ENCODE measurements around the gene ALOX15. TPM values are rescaled to one million over a fixed set of nuclear protein-coding genes. Genes with fewer than 3 reads are reported as not detected.
"Not testable (repeated sequence)": the region's sequence is repeated elsewhere in the genome, so short reads cannot be mapped to it uniquely, and the experiment has no call there.

ALOX15 gene
- total RNA-seq, 1 donor from 2014 or later = not detected

GRCh38 chr17:4620531-4621101, 20.9 kb downstream of the ALOX15 start:
- intact Hi-C loops (cut with micrococcal nuclease) = no loop called here

DNA sequence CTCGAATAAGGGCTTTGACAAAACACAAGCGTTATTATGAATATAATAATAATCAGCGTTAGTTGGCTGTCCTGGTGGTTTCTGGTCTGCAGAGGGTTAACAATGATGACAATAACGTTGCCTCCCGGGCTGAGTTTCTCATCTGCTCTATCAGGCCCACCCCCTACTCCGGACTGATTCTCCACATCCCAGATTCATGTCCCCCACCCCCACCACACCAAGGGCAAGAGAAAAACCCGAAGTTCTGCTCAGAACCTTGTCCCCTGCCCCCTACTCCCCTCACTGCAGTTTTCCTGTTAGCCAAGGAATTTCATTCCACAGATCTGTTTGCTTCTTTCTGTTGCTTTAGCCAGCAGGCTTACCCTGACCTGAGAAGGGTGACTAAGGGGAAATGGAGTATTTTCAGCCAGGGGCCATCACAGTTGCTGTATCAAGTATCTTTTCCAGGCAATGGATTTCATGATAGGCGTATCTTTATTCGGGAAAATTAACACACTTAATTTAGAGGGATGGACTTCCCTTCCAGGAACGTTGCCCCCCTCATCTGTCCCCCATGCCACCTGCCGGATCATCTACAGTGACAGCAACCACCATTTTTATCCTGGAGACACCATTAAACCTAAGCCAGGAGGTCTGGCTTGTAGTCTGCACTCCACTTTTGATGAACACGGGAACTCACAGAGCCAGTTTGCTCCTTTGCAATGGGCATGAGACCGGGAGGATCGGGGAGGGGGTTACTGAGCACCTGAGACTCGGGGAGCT, 23.7 kb downstream of the ALOX15 start:
- intact Hi-C loops (cut with micrococcal nuclease) = no loop called here

GRCh38 chr17:4617090-4617489, 24.4 kb downstream of the ALOX15 start:
- intact Hi-C loops (cut with micrococcal nuclease) = no loop called here

DNA sequence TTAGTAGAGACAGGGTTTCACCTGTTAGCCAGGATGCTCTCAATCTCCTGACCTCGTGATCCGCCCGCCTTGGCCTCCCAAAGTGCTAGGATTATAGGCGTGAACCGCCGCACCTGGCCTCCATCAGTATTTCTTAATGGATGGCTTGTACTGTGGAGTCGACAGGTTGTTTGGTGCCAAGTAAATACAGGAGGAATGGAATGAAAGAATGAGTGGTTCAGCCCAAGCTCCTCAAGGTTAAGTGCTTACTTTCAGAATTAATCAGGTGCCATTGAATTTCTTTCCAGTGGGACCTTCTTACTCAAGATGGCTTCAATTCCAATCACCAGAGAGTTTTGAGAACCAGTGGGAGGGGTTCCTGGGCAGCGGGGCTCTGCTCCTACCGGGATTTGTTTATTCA, 25.0 kb downstream of the ALOX15 start:
- intact Hi-C loops (cut with micrococcal nuclease) = no loop called here

DNA sequence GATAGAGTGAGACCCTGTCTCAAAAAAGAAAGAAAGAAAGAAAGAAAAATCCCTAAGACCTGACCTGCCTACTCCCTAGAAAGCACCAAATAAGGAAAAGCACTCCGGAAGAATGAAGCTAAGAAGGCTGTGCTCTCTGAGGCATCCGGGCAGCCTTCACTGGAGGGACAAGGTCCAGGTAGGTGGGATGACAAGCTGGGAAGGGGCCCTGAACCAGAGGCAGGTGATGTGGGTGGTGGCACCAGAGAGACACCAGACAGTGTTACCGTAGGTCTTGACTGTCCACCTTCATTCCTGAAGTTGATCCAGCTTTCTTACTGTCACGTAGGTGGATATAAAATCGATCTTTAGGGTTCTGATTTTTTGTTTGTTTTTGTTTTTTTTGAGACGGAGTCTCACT, 30.8 kb downstream of the ALOX15 start:
- intact Hi-C loops (cut with micrococcal nuclease) = no loop called here

GRCh38 chr17:4610162-4610561, 31.3 kb downstream of the ALOX15 start:
- intact Hi-C loops (cut with micrococcal nuclease) = no loop called here

DNA sequence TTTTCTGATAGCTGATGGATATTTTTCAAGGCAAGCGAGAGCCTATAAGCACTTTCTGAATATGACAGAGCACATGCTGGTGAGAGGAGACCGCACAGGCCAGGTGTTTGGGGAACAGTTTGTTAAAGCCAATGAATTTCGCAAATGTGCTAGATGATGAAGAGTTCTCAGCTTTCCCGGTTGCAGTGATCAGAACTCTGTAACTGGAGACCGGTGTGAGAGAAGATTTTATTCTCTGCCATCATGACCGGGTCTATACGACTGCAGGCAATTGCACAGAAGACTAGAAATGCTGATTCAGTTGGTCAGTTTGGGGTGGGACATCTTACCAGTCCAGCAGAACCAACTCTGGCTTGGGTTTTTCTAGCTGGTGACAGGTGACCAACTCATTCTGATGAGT, 31.7 kb downstream of the ALOX15 start:
- intact Hi-C loops (cut with micrococcal nuclease) = no loop called here

DNA sequence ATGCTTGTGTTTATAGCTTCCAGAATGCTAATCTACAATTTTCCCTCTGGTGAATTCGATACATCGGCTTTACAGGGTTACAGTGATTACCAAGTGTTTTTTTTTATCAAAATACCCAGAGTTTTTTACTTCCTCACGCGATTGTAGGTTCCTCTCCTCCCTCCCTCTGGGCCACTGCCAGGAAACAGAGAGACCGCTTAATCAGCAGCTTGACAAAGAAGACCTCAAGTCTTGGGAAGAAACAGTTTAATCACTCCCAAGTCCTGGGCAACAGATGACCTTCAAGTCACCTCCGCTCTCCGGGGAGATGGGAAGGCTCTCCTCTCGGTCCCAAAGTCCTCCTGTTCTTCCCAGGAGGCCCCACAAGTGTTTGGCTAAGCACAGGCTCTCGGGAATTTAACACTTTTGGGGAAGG, 33.7 kb downstream of the ALOX15 start:
- intact Hi-C loops (cut with micrococcal nuclease) = no loop called here

DNA sequence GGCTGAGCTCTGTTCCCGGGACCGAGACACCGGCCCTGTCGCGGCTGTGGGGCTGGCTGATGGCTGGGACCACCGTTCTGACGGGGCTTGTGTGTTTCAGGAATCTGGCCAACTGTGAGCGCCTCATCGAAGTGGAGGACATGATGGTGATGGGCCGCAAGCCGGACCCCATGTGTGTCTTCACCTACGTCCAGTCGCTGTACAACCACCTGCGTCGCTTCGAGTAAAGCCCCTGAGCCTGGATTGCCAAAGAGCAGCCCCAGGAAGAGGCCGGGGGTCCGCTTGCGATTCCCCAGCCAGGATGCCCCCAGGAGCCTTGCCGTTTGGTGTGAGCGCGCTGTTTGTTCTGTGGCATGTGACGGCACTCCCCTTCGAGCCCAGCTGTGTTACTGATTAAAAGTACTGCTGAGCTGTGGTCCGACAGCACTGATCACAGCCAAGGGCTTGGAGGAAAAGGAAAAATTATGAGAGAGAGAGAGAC, 34.2 kb downstream of the ALOX15 start:
- intact Hi-C loops (cut with micrococcal nuclease) = no loop called here

- intact Hi-C loops (cut with micrococcal nuclease) = no loop called here
Observed at GRCh38 chr17:4605826-4606225, 35.7 kb downstream of the ALOX15 start.

GRCh38 chr17:4604736-4605135, 36.7 kb downstream of the ALOX15 start:
- intact Hi-C loops (cut with micrococcal nuclease) = not testable (repeated sequence)

DNA sequence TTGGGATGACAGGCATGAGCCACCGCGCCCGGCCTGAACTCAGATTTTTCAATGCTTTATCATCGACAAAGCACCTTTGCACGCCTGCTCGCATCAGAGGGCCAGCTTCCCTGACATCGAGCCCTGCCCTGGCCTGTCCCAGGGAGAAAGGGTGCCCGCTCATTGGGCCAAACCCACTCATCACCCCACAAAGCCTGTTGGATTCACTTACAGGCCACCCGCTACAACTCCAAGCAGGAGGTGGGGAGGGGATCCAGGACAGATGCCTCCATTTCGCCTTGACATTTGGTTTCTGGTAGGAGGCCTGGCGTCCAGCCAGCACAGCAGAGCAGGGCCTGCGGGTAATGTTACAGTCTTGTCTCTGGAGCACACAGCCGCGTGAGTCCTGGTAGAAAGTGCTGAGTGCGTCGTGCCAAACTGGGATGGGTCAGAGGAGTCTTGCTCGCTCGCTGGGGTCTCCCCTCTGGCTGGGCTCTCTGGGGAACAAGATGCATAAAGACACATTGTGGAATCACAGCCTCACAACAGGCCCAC, 37.3 kb downstream of the ALOX15 start:
- intact Hi-C loops (cut with micrococcal nuclease) = no loop called here

DNA sequence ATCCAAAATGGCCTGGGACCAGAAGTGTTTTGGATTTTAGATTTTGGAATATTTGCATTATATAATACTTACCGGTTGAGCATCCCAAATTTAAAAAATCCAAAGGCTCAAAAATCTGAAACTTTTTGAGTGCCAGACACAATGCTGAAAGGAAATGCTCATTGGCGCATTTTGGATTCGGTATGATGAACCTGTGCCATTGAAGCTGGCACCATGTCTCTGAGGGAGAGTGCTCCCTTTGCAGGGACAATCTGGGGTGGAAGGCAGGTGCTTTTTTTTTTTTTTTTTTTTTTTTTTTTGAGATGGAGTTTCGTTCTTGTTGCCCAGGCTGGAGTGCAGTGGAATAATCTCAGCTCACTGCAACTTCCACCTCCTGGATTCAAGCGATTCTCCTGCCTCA, 39.4 kb downstream of the ALOX15 start:
- intact Hi-C loops (cut with micrococcal nuclease) = no loop called here

- intact Hi-C loops (cut with micrococcal nuclease) = no loop called here
Observed at GRCh38 chr17:4601326-4601725, 40.2 kb downstream of the ALOX15 start.

- intact Hi-C loops (cut with micrococcal nuclease) = no loop called here
Observed at GRCh38 chr17:4600563-4600962, 40.9 kb downstream of the ALOX15 start.

GRCh38 chr17:4599505-4600281, 41.8 kb downstream of the ALOX15 start:
- intact Hi-C loops (cut with micrococcal nuclease) = no loop called here

DNA sequence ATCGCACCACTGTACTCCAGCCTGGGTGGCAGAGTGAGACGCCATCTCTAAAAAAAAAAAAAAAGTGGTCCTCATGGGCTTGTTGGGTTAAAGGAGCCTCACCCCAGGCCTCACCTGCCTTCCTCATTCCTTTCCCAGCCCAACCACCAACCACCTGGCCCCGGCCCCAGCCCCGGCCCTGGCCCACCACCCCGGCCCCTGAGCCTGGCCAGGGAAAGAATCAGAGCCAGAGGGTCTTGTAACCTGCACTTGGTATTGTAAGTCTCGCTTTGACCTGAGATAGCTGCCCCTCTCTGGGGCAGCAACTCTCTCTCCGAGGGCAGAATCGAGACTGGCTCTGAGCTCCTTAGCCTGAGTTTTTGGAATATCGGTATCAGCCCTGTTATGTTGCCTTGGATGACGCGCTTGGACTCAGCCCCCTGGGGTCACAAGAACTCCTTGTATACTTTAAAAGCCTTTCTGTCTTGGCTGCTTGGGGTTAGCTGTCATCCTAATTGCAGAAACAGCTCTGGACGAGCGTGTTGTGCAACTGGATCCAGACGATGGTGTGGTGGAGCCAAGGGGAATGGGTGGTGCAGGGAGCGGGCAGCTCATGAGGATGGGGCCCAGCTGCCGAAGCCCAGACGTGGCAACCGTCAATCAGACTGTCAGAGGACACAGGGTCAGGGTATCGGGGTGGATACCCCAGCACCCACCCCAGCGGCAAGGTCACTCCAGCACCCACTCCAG, 42.5 kb downstream of the ALOX15 start:
- intact Hi-C loops (cut with micrococcal nuclease) = no loop called here

DNA sequence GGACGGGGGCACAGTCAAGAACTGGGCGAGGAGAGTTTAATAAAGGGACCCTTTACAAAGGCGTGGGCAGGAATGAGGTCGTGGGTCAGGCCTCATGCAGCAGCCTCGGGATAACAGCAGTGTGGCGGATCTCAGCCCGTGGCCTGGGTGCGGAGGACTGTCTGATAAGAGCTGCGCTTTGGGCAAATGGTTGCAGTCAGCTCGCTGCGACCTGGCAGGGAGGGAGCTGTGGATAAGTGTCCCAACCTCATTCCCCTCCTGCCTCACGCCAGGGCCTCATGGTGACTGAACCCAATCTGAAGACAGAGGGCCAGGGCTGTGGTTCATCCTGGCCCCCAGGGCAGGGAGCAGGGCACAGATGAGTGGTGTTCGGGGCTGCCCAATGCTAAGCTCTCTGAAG, 43.5 kb downstream of the ALOX15 start:
- intact Hi-C loops (cut with micrococcal nuclease) = no loop called here

GRCh38 chr17:4596636-4597380, 44.7 kb downstream of the ALOX15 start:
- intact Hi-C loops (cut with micrococcal nuclease) = no loop called here

- intact Hi-C loops (cut with micrococcal nuclease) = loop anchor here (1.0 kb wide), 1 partner anchor 293 kb away; no protein-coding TSS in a partner anchor
Observed at GRCh38 chr17:4595685-4596342, 45.7 kb downstream of the ALOX15 start.
